Measurements from ENCODE around the gene DVL1. TPM values are rescaled to one million over a fixed set of nuclear protein-coding genes. Genes with fewer than 3 reads are reported as not detected.

DVL1 gene
- polyA plus RNA-seq, 3 donors = 0.41 to 29.8 (median 0.55) TPM

DNA sequence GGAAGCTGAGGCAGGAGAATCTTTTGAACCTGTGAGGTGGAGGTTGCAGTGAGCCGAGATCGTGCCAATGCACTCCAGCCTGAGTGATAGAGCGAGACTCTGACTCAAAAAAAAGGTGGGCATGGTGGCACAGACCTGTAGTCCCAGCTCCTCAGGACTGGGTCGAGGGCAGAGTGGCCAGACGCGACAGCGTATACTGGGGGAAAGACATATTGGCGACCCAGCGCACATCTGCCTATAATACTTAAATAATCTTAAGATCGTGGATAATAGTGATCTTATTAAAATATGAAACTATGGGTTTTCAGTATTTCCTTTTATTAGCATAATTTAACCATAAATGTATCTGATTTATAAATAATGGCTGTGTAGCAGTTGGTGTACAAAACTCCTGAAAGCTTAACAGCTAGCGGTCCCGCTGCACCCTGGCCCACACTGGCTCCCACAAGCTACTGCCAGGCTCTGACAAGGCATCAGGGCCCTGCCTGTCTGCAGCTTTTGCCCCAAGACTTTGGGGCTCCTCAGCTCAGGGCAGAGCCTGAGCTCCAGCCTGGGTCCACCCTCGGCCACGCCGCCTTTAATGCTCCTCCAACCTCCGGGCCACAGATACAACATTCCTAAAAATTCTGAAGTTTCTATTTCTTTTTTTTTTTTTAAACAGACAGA, 28.5 kb upstream of the DVL1 start:
- no peaks in the 10 kb centered on the region for H3K9me3 Mint-ChIP-seq
- Histone ChIP-seq H4K20me1 (ENCODE audit: insufficient read depth, low read length) (peaks cover 6% of the 10 kb centered on the region), H3K27me3 (ENCODE audit: control insufficient read depth in 2 of 2, insufficient read depth in 2 of 2, low read length in 2 of 2) (no peaks in the 10 kb centered on the region), H3K4me1 (ENCODE audit: control insufficient read depth in 1 of 2, insufficient read depth in 2 of 2, low read length in 2 of 2) (peaks cover 16 to 25% of the 10 kb centered on the region in 2 donors), H3K4me2 (replicated peaks; ENCODE audit: extremely low read depth, low read length, poor library complexity, severe bottlenecking) (no peak overlapping the region), H3K27ac (ENCODE audit: low read depth in 1 of 2, low read length in 2 of 2) (no peak overlapping the region), H3K4me3 (replicated peaks in 1 of 3; ENCODE audit: low read depth in 2 of 3, low read length in 3 of 3) (no peak overlapping the region), H3K9me3 (replicated peaks in 1 of 2; ENCODE audit: control insufficient read depth in 1 of 2, insufficient read depth in 1 of 2, low read length in 2 of 2) (no peaks in the 10 kb centered on the region), H3K79me2 (ENCODE audit: insufficient read depth, low read length) (peaks cover 26% of the 10 kb centered on the region), H3K36me3 (replicated peaks in 1 of 2; ENCODE audit: control insufficient read depth in 1 of 2, insufficient read depth in 2 of 2, low read length in 2 of 2) (peaks cover 3 to 21% of the 10 kb centered on the region in 2 donors), H2AFZ (ENCODE audit: insufficient read depth, low read depth, low read length, poor library complexity, severe bottlenecking) (no peak overlapping the region), H3K9ac (ENCODE audit: insufficient read depth, low read length, poor library complexity, severe bottlenecking) (no peak overlapping the region)
- intact Hi-C loops (cut with micrococcal nuclease) = loop anchor here in 1 of 2 donors (5.0 to 10.0 kb wide), 3 partner anchors 70 to 363 kb away; partner anchors contain the start of genes ACAP3, C1orf159, ISG15 and PUSL1
- H3K4me3 Mint-ChIP-seq = no peak overlapping the region
- no peak for TF ChIP-seq CTCF (IDR thresholded peaks at IDR 0.05)
- peak overlapping the region in 1 of 7 donors; percentile 60 for H3K27ac Mint-ChIP-seq
- no peak for DNase-seq
- WGBS (ENCODE audit: insufficient coverage) = 93% methylated on average over 8 of the region's 16 CpGs
- H3K4me1 Mint-ChIP-seq = peaks cover 15% of the 10 kb centered on the region
- peaks cover 14 to 21% of the 10 kb centered on the region in 2 donors for H3K36me3 Mint-ChIP-seq
- no peaks in the 10 kb centered on the region for H3K27me3 Mint-ChIP-seq (ENCODE audit: low read depth in 3 of 3)

DNA sequence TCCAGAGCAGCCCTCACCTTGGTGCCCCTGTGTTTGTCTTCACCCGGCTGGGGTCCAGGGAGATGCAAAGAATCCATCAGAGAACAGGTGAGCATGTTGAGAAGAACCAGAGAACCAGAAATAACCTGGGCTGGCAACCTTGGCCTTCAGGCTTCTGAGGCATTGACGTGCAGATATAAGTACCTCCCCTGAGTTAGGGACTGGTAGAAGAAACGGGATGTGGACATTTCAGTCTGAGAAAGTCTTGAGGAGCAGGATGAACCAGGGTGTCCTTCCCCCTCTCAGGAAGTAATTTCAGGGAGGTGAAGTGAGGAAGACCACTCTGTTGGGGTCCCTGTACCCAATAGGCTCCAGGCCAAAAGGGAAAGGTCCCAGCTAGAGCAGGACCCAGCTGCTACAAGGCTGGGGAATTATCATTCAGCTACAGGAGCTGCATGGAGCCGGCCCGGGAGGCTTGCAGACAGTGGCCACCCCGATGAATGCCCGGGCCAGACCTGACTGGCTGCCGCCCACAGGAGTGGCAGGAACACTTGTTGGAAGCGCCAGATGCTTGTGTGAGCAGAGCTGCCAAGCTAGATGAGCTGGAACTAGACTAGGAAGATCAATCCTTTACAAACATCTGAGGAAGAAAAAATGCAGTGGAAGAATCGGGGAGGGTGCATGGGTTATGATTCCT, 27.5 kb upstream of the DVL1 start:
- H3K9ac ChIP-seq (ENCODE audit: insufficient read depth, low read length, poor library complexity, severe bottlenecking) = no peak overlapping the region
- no peaks in the 10 kb centered on the region for H3K27me3 Mint-ChIP-seq (ENCODE audit: low read depth in 3 of 3)
- peaks cover 11 to 18% of the 10 kb centered on the region in 2 donors for H3K36me3 Mint-ChIP-seq

More for the DNA sequence above, 27.5 kb upstream of the DVL1 start:
- intact Hi-C loops (cut with micrococcal nuclease) = loop anchor here in 1 of 2 donors (5.0 to 10.0 kb wide), 3 partner anchors 69 to 362 kb away; partner anchors contain the start of genes ACAP3, C1orf159, ISG15 and PUSL1
- Histone ChIP-seq H3K4me2 (replicated peaks; ENCODE audit: extremely low read depth, low read length, poor library complexity, severe bottlenecking) (no peak overlapping the region), H3K4me1 (ENCODE audit: control insufficient read depth in 1 of 2, insufficient read depth in 2 of 2, low read length in 2 of 2) (peaks cover 24 to 35% of the 10 kb centered on the region in 2 donors), H3K79me2 (ENCODE audit: insufficient read depth, low read length) (peaks cover 20% of the 10 kb centered on the region), H3K9me3 (replicated peaks in 1 of 2; ENCODE audit: control insufficient read depth in 1 of 2, insufficient read depth in 1 of 2, low read length in 2 of 2) (no peaks in the 10 kb centered on the region), H3K27me3 (ENCODE audit: control insufficient read depth in 2 of 2, insufficient read depth in 2 of 2, low read length in 2 of 2) (no peaks in the 10 kb centered on the region), H3K4me3 (replicated peaks in 1 of 3; ENCODE audit: low read depth in 2 of 3, low read length in 3 of 3) (no peak overlapping the region), H3K27ac (ENCODE audit: low read depth in 1 of 2, low read length in 2 of 2) (peak overlapping the region in 1 of 2 donors; percentile 88), H3K36me3 (replicated peaks in 1 of 2; ENCODE audit: control insufficient read depth in 1 of 2, insufficient read depth in 2 of 2, low read length in 2 of 2) (peaks cover 2 to 18% of the 10 kb centered on the region in 2 donors), H2AFZ (ENCODE audit: insufficient read depth, low read depth, low read length, poor library complexity, severe bottlenecking) (no peak overlapping the region), H4K20me1 (ENCODE audit: insufficient read depth, low read length) (peaks cover 15% of the 10 kb centered on the region)
- H3K27ac Mint-ChIP-seq = peak overlapping the region in 5 of 7 donors; percentile 63 to 98 (median 87)
- no peaks in the 10 kb centered on the region for H3K9me3 Mint-ChIP-seq
- TF ChIP-seq CTCF (IDR thresholded peaks at IDR 0.05) = no peak
- peak overlapping the region in 1 of 2 donors; percentile 2 for H3K4me3 Mint-ChIP-seq
- DNase-seq = no peak
- H3K4me1 Mint-ChIP-seq = peaks cover 23% of the 10 kb centered on the region
- 97% methylated on average over 8 of the region's 10 CpGs for WGBS (ENCODE audit: insufficient coverage)

Measured in CD14-positive monocyte (primary cell).